Skeletal muscle cell (primary cell): ENCODE results near the gene SLC35G1.

Source experiments
- DNase-seq: peaks from one replicate; pipeline ENCODE4 v3.0.0-alpha.2; 2010; ENCODE audit warnings: low read depth
- H3K4me3 ChIP-seq: 2 replicates; pipeline ENCODE4 v1.5.1; 2011; ENCODE audit warnings: low read depth, mild to moderate bottlenecking, control low read depth, low read length, moderate library complexity

Gene SLC35G1

GRCh38 chr10:93893646-93894515, at the start of gene SLC35G1:
Gene SLC35G1 (plus strand): TSS chr10:93893978. CDS start chr10:93894034, 56 bp downstream.
- peak within 1 kb of the TSS; percentile 73 for H3K4me3 ChIP-seq
- DNase-seq, result no peak

- H3K4me3 ChIP-seq, result no peak overlapping the region
- no peak for DNase-seq
Observed at GRCh38 chr10:93844979-93845626, 48.7 kb upstream of the SLC35G1 start.

- no peak for DNase-seq
Observed at GRCh38 chr10:93849593-93849992, 44.2 kb upstream of the SLC35G1 start.

GRCh38 chr10:93850031-93851015, 43.5 kb upstream of the SLC35G1 start:
- no peak for DNase-seq
- H3K4me3 ChIP-seq, result no peak overlapping the region

More at GRCh38 chr10:93849593-93849992, 44.2 kb upstream of the SLC35G1 start:
- H3K4me3 ChIP-seq, result no peak overlapping the region

- no peak for DNase-seq
- no peak overlapping the region for H3K4me3 ChIP-seq
Observed at GRCh38 chr10:93851169-93851568, 42.6 kb upstream of the SLC35G1 start.

GRCh38 chr10:93852476-93853095, 41.2 kb upstream of the SLC35G1 start:
- H3K4me3 ChIP-seq, result no peak overlapping the region
- DNase-seq, result no peak

GRCh38 chr10:93854975-93855374, 38.8 kb upstream of the SLC35G1 start:
- no peak overlapping the region for H3K4me3 ChIP-seq
- no peak for DNase-seq

- DNase-seq, result no peak
- no peak overlapping the region for H3K4me3 ChIP-seq
Observed at GRCh38 chr10:93856349-93857145, 37.2 kb upstream of the SLC35G1 start.

GRCh38 chr10:93859049-93859655, 34.6 kb upstream of the SLC35G1 start:
- no peak overlapping the region for H3K4me3 ChIP-seq
- DNase-seq, result no peak

- H3K4me3 ChIP-seq, result no peak overlapping the region
- no peak for DNase-seq
Observed at GRCh38 chr10:93861825-93862224, 32.0 kb upstream of the SLC35G1 start.

- DNase-seq, result no peak
- no peak overlapping the region for H3K4me3 ChIP-seq
Observed at GRCh38 chr10:93865794-93866425, 27.9 kb upstream of the SLC35G1 start.

- DNase-seq, result no peak
- no peak overlapping the region for H3K4me3 ChIP-seq
Observed at GRCh38 chr10:93867525-93867924, 26.3 kb upstream of the SLC35G1 start.

GRCh38 chr10:93871671-93872204, 22.0 kb upstream of the SLC35G1 start:
- no peak overlapping the region for H3K4me3 ChIP-seq
- DNase-seq, result no peak

- no peak overlapping the region for H3K4me3 ChIP-seq
- DNase-seq, result no peak
Observed at GRCh38 chr10:93872375-93873158, 21.2 kb upstream of the SLC35G1 start.

GRCh38 chr10:93873420-93874115, 20.2 kb upstream of the SLC35G1 start:
- no peak overlapping the region for H3K4me3 ChIP-seq
- no peak for DNase-seq
